ENCODE measurements around the gene HHIPL1. TPM values are rescaled to one million over a fixed set of nuclear protein-coding genes. Genes with fewer than 3 reads are reported as not detected.

The HHIPL1 gene
- total and polyA plus RNA-seq, 10 donors: 0.43 to 4.2 (median 2.7) TPM

DNA sequence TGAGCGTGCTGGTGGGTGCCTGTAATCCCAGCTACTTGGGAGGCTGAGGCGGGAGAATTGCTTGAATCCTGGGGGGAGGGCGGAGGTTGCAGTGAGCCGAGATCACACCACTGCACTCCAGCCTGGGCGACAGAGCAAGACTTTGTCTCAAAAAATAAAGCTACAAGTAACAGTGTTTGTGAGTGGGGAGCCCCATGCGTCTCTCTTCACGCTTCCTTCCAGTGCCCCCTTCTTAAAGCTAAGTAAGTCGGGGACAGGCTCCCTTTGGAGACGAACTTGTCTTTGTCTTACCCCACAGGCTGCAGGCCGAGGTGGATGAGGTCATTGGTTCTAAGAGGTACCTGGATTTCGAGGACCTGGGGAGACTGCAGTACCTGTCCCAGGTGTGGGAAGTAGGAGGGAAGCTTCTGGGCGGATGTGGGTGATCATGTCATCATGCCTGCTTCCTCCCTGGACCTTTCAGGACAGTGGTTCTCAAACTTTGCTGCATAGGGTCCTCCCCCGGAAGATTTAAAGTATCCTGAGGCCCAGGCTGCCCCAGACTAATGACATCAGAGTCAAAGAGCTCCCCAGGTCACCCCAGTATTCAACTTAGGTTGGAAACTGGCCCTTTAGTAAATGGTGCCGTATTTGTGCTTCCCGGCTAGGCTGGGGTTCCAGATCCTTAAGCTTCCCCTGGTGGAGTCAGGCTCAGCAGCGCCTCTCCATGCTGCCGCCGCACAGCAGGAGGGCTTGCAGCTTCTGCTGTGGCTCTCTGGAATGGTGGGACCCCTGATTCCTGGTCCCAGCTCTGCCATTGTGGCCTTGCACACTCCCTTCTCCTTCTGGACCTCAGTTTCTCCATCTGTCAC, 76.2 kb downstream of the HHIPL1 start:
- intact Hi-C loops (cut with DNase I; ENCODE audit: low total_unique reads): no loop called here
- peaks cover 0 to 18% (median 0%) of the 10 kb centered on the region in 7 donors for H3K27me3 ChIP-seq (replicated peaks in 1 of 7)
- no peaks in the 10 kb centered on the region for H3K4me1 ChIP-seq
- no peak overlapping the region for H3K27ac ChIP-seq
- WGBS, 5 donors: 81 to 94% (median 91%) methylated on average over 16 to 18 of the region's 18 CpGs
- DNase-seq: no peak
- no peaks in the 10 kb centered on the region for H3K36me3 ChIP-seq
- H3K9me3 ChIP-seq: no peaks in the 10 kb centered on the region
- no peak overlapping the region for H3K4me3 ChIP-seq
- TF ChIP-seq, protein P1, sequence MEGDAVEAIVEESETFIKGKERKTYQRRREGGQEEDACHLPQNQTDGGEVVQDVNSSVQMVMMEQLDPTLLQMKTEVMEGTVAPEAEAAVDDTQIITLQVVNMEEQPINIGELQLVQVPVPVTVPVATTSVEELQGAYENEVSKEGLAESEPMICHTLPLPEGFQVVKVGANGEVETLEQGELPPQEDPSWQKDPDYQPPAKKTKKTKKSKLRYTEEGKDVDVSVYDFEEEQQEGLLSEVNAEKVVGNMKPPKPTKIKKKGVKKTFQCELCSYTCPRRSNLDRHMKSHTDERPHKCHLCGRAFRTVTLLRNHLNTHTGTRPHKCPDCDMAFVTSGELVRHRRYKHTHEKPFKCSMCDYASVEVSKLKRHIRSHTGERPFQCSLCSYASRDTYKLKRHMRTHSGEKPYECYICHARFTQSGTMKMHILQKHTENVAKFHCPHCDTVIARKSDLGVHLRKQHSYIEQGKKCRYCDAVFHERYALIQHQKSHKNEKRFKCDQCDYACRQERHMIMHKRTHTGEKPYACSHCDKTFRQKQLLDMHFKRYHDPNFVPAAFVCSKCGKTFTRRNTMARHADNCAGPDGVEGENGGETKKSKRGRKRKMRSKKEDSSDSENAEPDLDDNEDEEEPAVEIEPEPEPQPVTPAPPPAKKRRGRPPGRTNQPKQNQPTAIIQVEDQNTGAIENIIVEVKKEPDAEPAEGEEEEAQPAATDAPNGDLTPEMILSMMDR (IDR thresholded peaks at IDR 0.05 in 8 of 11, conservative IDR thresholded peaks at IDR 0.05 in 3 of 11): no peak
- no peak for TF ChIP-seq POLR2A (IDR thresholded peaks at IDR 0.05)
- TF ChIP-seq POLR2AphosphoS5 (IDR thresholded peaks at IDR 0.05): no peak

DNA sequence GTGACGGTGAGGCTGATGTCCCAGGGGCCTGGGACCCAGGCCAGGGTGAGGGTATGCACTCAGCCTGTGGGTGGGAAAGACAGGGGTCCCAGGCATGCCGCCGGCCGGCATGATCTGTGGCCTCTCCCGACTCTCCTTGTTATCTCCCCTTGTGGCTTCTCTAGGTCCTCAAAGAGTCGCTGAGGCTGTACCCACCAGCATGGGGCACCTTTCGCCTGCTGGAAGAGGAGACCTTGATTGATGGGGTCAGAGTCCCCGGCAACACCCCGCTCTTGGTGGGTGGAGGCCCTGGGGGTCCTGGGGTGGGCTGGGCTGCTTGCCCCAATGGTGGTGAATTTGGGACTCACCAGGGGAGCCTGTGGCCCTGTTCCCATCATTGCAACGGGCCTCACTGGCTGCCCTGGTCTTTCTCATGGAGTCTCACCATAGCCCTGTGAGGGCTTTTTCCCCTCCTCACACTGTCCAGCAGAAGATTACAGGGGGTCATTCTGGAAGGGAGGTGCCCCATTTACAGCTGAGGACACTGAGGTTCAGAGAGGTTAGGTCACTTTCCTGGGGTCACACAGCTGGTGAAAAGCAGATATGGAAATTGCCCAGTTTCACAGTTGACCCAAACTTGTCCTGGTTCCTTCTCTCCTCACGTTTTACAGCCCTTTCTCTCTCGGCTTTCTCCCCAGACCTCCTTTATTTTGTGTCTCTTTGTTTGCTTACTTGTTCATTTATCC, 77.0 kb downstream of the HHIPL1 start:
- Histone ChIP-seq H3K27me3 (replicated peaks in 1 of 7) (peaks cover 0 to 26% (median under 1%) of the 10 kb centered on the region in 7 donors), H3K27ac (no peak overlapping the region), H3K4me3 (no peak overlapping the region), H3K4me1 (no peaks in the 10 kb centered on the region), H3K9me3 (no peaks in the 10 kb centered on the region), H3K36me3 (no peaks in the 10 kb centered on the region)
- intact Hi-C loops (cut with DNase I; ENCODE audit: low total_unique reads): no loop called here
- DNase-seq: no peak
- 85 to 95% (median 89%) methylated on average over 12 of the region's 12 CpGs for WGBS, 5 donors
- TF ChIP-seq POLR2A (IDR thresholded peaks at IDR 0.05) (no peak), POLR2AphosphoS5 (IDR thresholded peaks at IDR 0.05) (no peak)
- TF ChIP-seq, protein P1 (IDR thresholded peaks at IDR 0.05 in 8 of 11, conservative IDR thresholded peaks at IDR 0.05 in 3 of 11): no peak

DNA sequence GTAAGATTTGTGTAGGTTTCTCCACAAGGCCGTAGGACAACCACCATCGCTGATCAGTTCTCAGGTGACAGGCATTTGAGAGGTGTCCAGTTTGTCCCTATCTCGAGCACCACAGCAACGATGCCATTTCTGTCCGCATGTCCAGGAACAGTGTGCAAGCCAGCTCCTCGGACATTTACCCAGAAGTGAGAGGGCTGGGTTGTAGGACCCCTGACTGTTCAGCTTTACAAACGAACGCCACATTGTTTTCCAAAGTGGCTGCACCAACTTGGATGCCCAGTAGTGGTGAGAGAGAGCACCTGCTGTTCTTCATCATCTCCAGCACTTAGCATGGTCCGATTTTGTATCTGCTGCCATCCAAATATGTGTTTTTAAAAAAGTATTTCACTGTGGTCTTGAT, 77.8 kb downstream of the HHIPL1 start:
- intact Hi-C loops (cut with DNase I; ENCODE audit: low total_unique reads): no loop called here
- no peaks in the 10 kb centered on the region for H3K4me1 ChIP-seq
- peaks cover 0 to 34% (median 7%) of the 10 kb centered on the region in 7 donors for H3K27me3 ChIP-seq (replicated peaks in 1 of 7)
- H3K4me3 ChIP-seq: no peak overlapping the region
- WGBS, 5 donors: 87 to 91% (median 89%) methylated on average over 9 of the region's 9 CpGs
- TF ChIP-seq POLR2A (IDR thresholded peaks at IDR 0.05): no peak
- no peak for TF ChIP-seq POLR2AphosphoS5 (IDR thresholded peaks at IDR 0.05)
- TF ChIP-seq, protein P1 (IDR thresholded peaks at IDR 0.05 in 8 of 11, conservative IDR thresholded peaks at IDR 0.05 in 3 of 11): no peak
- H3K9me3 ChIP-seq: no peaks in the 10 kb centered on the region
- H3K36me3 ChIP-seq: no peaks in the 10 kb centered on the region
- DNase-seq: peak; percentile 25
- H3K27ac ChIP-seq: no peak overlapping the region

Data from spleen (tissue), 11 donors.